Measurements from ENCODE around the gene DUSP22.

Gene DUSP22

GRCh38 chr6:395432-396125 lies 103.3 kb downstream of the DUSP22 start:
- DNase-seq (ENCODE audit: low read depth): no peak

DNA sequence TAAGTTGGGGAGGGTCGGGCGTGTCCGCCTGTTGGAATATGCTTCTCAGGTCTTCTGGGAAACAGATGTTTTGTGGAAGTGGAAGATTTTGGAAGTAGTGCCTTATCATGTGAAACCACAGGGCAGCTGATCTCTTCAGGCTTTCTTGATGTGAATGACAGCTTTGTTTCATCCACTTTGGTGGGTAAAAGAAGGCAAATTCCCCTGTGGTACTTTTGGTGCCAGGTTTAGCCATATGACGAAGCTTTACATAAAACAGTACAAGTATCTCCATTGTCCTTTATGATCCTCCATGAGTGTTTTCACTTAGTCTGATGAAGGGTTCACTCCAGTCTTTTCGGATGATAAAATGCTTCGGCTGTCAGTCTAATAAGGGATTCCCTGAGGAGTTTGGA lies 103.8 kb downstream of the DUSP22 start:
- DNase-seq (ENCODE audit: low read depth): no peak

DNA sequence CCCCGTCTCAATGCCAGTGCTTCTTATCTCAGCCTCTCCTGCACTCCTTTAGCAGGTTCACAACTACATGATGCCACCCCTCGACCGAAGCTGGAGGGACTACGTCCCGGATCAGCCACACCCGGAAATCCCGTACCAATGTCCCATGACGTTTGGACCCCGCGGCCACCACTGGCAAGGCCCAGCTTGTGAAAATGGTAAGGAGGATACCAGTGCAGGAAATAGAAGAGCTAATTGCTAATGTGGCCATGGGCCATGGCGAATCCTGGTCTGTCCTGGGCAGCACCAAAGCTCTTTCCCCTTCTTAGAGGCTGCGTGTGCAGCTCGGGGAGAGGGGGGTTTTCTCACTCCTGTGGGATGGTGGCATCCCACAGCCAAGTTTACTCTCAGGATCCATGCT lies 104.8 kb downstream of the DUSP22 start:
- DNase-seq (ENCODE audit: low read depth): no peak

DNA sequence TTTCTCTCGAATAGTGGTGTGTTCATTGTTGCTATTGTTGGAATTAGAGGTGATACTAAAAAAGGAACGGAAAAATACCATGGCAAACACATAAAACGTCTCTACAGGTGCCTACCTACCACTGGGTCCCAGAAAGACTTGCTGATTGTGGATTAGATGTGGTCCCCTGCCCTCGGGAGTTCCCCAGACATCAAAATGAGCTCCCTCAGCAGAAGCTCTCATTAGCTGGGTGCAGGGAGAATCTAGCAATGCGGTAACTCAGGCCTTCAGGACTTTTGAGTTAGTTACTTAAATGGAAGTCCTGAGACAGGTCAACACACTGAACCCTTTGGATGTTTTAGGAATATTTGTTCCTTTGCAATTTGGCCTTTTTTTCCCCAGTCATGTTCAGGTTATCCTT lies 105.3 kb downstream of the DUSP22 start:
- no peak for DNase-seq (ENCODE audit: low read depth)

DNA sequence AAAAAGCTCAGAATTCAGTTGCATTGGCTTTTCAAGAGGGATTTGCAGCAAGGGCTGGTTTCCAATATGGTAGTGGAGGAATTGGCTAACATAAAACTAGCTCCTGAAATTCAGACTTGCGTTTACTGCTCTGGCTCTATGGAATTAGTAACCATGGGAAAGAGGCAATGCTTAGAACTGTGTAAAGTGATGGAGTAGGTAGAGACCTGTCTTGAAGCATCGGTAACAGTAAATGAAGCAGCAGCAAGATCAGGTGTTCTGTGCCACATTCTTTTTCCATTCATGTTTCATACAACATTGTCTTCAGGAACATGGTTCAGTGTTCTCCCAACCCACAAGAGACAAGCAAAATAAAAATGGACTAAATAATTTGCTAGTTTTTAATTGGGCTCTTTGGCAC lies 105.8 kb downstream of the DUSP22 start:
- no peak for DNase-seq (ENCODE audit: low read depth)

- DNase-seq (ENCODE audit: low read depth): no peak
Measured at GRCh38 chr6:398558-399078, 106.3 kb downstream of the DUSP22 start.

DNA sequence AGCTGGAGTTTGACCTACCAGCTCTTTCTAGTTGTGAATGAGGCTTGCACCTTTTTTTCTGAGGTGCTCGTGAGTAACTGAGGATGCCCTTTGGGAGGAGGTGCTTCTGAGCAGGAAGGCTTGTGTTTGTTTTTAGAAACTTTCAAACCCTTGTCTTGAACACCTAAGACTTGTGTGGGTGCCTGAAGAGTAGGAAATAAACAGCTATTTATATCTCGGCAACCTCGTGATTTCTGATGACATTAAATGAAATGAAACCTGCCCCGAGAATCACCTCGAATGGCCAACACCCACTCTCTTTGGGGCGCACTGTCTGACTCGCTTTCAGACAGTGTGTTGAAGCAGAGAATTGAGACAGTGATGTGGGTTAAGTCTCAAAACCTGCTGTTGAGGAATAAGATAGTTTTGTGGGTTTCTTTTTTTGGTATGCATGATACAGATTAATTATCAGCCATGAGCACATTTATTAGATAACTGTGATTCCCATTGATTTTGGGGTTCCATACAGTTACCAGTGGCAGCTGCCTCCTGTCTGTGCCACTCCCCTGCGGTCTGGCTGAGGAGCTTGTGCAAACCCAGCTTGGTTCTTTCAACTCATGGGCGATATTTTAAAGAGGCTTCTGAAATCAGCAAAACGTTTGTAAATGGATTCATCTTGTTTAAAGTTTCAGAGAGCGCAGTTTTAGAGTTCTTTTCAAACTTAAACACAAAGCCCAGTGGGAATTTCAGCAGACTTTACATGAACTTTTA lies 107.7 kb downstream of the DUSP22 start:
- DNase-seq (ENCODE audit: low read depth): no peak

GRCh38 chr6:400815-401214 lies 108.5 kb downstream of the DUSP22 start:
- no peak for DNase-seq (ENCODE audit: low read depth)

Measured in EH (cell line).